Breast epithelium (tissue), 4 donors: ENCODE results near the gene RSPO3. TPM values are rescaled to one million over a fixed set of nuclear protein-coding genes. Genes with fewer than 3 reads are reported as not detected.
"Not testable (repeated sequence)": the region's sequence is repeated elsewhere in the genome, so short reads cannot be mapped to it uniquely, and the experiment has no call there.

Source experiments
- DNase-seq, 2 donors: peaks; one replicate each; pipeline ENCODE4 v3.0.0-alpha.2; 2019; ENCODE audit warnings: low spot score in 2 of 2
- H3K27ac ChIP-seq, 2 donors: fragments of 200-600 bp; sonication (generic) in 1 of 2; one replicate each; pipeline ENCODE4 v1.5.1; 2016 to 2019; ENCODE audit warnings: mild to moderate bottlenecking in 1 of 2
- H3K27me3 ChIP-seq, 2 donors: fragments of 200-600 bp; sonication (generic) in 1 of 2; one replicate each; pipeline versions ENCODE4 v1.5.1 to v1.6.0; 2017 to 2019; ENCODE audit warnings: control low read depth in 1 of 2, mild to moderate bottlenecking in 1 of 2
- H3K36me3 ChIP-seq: fragments of 200-600 bp; one replicate; pipeline ENCODE4 v1.5.1; 2019
- H3K4me1 ChIP-seq, 2 donors: fragments of 200-600 bp; sonication (generic); one replicate each; pipeline ENCODE4 v1.5.1; 2016 to 2019; ENCODE audit warnings: control low read depth in 1 of 2
- H3K4me3 ChIP-seq, 3 donors: fragments of 200-600 bp; sonication (generic); 1 replicate in 2 of 3; 2 replicates in 1 of 3; pipeline ENCODE4 v1.5.1; 2016 to 2019; ENCODE audit warnings: mild to moderate bottlenecking in 3 of 3, moderate library complexity in 2 of 3
- H3K9me3 ChIP-seq, 2 donors: fragments of 200-600 bp; sonication (generic) in 1 of 2; one replicate each; pipeline ENCODE4 v1.5.1; 2016 to 2019; ENCODE audit warnings: control low read depth in 1 of 2
- CTCF ChIP-seq, 3 donors: fragments of 450-650 bp; IDR thresholded peaks; one replicate each; pipeline ENCODE4 v1.5.1; 2016 to 2017; ENCODE audit warnings: antibody characterized with exemption in 3 of 3, mild to moderate bottlenecking in 3 of 3, moderate library complexity in 3 of 3
- POLR2A ChIP-seq: fragments of 450-650 bp; IDR thresholded peaks from one replicate; pipeline ENCODE4 v1.6.1; 2016; ENCODE audit warnings: antibody characterized with exemption, mild to moderate bottlenecking, moderate library complexity
- POLR2AphosphoS5 ChIP-seq, 3 donors: sonication (generic); formaldehyde crosslinking; IDR thresholded peaks; one replicate each; pipeline ENCODE4 v1.6.1; 2017; ENCODE audit warnings: antibody characterized with exemption in 3 of 3
- intact Hi-C: fragments of 100-400 bp; cut with DNase I; formaldehyde crosslinking; loops from one replicate; pipeline ENCODE4 v1.15.1; 2023; ENCODE audit warnings: low total_unique reads
- total RNA-seq, 3 donors: library from RNA; depleted of rRNA; stranded (reverse); fragments of >200 nt; gene quantifications; one replicate each; pipeline ENCODE4 v1.1.0, GENCODE V29; 2016

Gene RSPO3
- total RNA-seq, 3 donors from 2014 or later = 5.9 to 23.3 (median 16.2) TPM

GRCh38 chr6:127207591-127208120, 89.2 kb downstream of the RSPO3 start:
- Histone ChIP-seq H3K27me3 (no peaks in the 10 kb centered on the region), H3K4me1 (no peaks in the 10 kb centered on the region), H3K4me3 (no peak overlapping the region), H3K27ac (no peak overlapping the region), H3K9me3 (no peaks in the 10 kb centered on the region), H3K36me3 (no peaks in the 10 kb centered on the region)
- intact Hi-C loops = no loop called here
- TF ChIP-seq CTCF (IDR thresholded peaks at IDR 0.05) = no peak
- no peak for TF ChIP-seq POLR2A
- no peak for TF ChIP-seq POLR2AphosphoS5 (IDR thresholded peaks at IDR 0.05)
- no peak for DNase-seq

- no peak overlapping the region for H3K27ac ChIP-seq
- no peaks in the 10 kb centered on the region for H3K27me3 ChIP-seq
- peaks cover 0 to 4% of the 10 kb centered on the region in 2 donors for H3K9me3 ChIP-seq
- no peak overlapping the region for H3K4me3 ChIP-seq
- no peaks in the 10 kb centered on the region for H3K36me3 ChIP-seq
- TF ChIP-seq POLR2AphosphoS5 (IDR thresholded peaks at IDR 0.05) (no peak), POLR2A (no peak), CTCF (IDR thresholded peaks at IDR 0.05) (no peak)
- H3K4me1 ChIP-seq = no peaks in the 10 kb centered on the region
- intact Hi-C loops = no loop called here
- DNase-seq = no peak
Measured at GRCh38 chr6:127210725-127211124, 92.3 kb downstream of the RSPO3 start.

- intact Hi-C loops = no loop called here
- DNase-seq = no peak
- TF ChIP-seq POLR2AphosphoS5 (IDR thresholded peaks at IDR 0.05) = no peak
- TF ChIP-seq POLR2A = no peak
- TF ChIP-seq CTCF (IDR thresholded peaks at IDR 0.05) = no peak
- Histone ChIP-seq H3K27me3 (no peaks in the 10 kb centered on the region), H3K36me3 (no peaks in the 10 kb centered on the region), H3K4me3 (no peak overlapping the region), H3K9me3 (peaks cover 0 to 4% of the 10 kb centered on the region in 2 donors), H3K27ac (no peak overlapping the region), H3K4me1 (no peaks in the 10 kb centered on the region)
Measured at GRCh38 chr6:127212376-127212775, 93.9 kb downstream of the RSPO3 start.

- H3K9me3 ChIP-seq, H3K27me3 ChIP-seq, H3K27ac ChIP-seq, intact Hi-C loops, H3K4me1 ChIP-seq, H3K36me3 ChIP-seq, DNase-seq, H3K4me3 ChIP-seq: not testable (repeated sequence)
Measured at GRCh38 chr6:127214032-127214431, 95.6 kb downstream of the RSPO3 start.

GRCh38 chr6:127214531-127214930, 96.1 kb downstream of the RSPO3 start:
- H3K4me3 ChIP-seq, H3K27me3 ChIP-seq, H3K4me1 ChIP-seq, H3K36me3 ChIP-seq, H3K27ac ChIP-seq, H3K9me3 ChIP-seq, intact Hi-C loops, DNase-seq: not testable (repeated sequence)

GRCh38 chr6:127215931-127216330, 97.5 kb downstream of the RSPO3 start:
- TF ChIP-seq POLR2A (no peak), POLR2AphosphoS5 (IDR thresholded peaks at IDR 0.05) (no peak), CTCF (IDR thresholded peaks at IDR 0.05) (no peak)
- intact Hi-C loops = no loop called here
- no peaks in the 10 kb centered on the region for H3K36me3 ChIP-seq
- DNase-seq = no peak
- H3K4me3 ChIP-seq = no peak overlapping the region
- peaks cover 0 to 4% of the 10 kb centered on the region in 2 donors for H3K9me3 ChIP-seq
- no peaks in the 10 kb centered on the region for H3K27me3 ChIP-seq
- H3K4me1 ChIP-seq = no peaks in the 10 kb centered on the region
- no peak overlapping the region for H3K27ac ChIP-seq
